C4-2B (cell line): ENCODE results near the gene TREML4.

ENCODE experiments used
- H3K27ac ChIP-seq: fragments of 450-650 bp; 2 replicates; pipeline ENCODE4 v1.5.1; 2017
- ZFX ChIP-seq: fragments of 450-650 bp; IDR thresholded peaks from 2 replicates; pipeline ENCODE4 v1.6.1; 2017
- TF ChIP-seq, protein P1 (sequence below): fragments of 450-650 bp; conservative IDR thresholded peaks from 2 replicates; pipeline ENCODE4 v1.5.1; 2017; ENCODE audit warnings: mild to moderate bottlenecking

TREML4 gene

DNA sequence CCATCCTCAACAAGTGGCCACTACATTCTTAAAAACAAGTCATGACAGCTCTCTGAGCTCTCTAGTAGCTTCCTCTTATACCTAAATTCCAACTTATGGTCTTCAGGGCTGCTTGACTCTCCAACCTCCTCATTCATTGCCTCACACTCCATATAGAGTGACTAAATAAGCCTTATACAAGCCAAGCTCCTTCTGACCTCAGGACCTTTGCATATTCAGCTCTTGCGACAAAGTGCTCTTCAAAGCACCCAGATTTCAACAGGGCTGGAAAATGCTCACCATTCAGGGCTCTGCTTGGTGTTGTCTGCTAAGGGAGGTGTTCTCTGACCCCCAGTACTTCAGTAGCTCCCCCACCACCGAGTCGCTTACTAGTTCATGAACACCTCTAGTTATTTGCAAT, 30.9 kb upstream of the TREML4 start:
- TF ChIP-seq ZFX, result no peak
- TF ChIP-seq, protein P1, sequence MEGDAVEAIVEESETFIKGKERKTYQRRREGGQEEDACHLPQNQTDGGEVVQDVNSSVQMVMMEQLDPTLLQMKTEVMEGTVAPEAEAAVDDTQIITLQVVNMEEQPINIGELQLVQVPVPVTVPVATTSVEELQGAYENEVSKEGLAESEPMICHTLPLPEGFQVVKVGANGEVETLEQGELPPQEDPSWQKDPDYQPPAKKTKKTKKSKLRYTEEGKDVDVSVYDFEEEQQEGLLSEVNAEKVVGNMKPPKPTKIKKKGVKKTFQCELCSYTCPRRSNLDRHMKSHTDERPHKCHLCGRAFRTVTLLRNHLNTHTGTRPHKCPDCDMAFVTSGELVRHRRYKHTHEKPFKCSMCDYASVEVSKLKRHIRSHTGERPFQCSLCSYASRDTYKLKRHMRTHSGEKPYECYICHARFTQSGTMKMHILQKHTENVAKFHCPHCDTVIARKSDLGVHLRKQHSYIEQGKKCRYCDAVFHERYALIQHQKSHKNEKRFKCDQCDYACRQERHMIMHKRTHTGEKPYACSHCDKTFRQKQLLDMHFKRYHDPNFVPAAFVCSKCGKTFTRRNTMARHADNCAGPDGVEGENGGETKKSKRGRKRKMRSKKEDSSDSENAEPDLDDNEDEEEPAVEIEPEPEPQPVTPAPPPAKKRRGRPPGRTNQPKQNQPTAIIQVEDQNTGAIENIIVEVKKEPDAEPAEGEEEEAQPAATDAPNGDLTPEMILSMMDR, result no peak
- H3K27ac ChIP-seq, result no peak overlapping the region

DNA sequence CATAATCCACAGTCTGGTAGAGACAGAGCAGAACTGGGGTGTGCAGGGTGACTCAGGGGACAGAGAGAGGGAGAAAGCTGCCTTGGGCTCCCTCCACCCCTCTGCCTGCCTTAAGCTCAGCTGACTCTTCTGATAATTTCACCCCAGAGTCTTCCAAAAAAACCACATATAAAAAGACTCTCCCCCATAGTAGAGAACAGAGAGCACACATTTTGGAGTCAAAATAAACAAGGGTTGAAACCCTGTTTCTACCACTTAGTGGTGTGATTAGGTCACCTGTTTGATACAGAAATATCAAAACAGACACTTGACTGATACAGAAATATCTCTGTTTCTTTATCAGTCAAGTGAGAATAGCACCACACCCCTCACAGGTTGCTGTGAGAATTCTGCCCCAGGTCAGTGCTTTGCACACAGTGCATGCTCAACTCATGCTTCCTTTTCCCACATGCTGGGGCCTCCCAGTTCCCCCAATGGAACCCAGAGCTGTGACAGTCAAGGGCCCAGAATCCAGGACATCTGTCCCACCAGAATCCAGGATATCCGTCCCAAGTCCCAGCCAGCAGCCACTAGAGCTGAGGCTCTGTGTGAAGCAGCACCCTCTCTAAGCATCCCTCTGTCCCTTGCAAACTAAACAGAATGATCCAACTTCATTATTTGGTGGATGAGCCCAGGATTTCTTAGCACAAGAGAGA, 28.4 kb upstream of the TREML4 start:
- H3K27ac ChIP-seq, result no peak overlapping the region
- TF ChIP-seq ZFX, result no peak
- TF ChIP-seq, protein P1, result no peak

DNA sequence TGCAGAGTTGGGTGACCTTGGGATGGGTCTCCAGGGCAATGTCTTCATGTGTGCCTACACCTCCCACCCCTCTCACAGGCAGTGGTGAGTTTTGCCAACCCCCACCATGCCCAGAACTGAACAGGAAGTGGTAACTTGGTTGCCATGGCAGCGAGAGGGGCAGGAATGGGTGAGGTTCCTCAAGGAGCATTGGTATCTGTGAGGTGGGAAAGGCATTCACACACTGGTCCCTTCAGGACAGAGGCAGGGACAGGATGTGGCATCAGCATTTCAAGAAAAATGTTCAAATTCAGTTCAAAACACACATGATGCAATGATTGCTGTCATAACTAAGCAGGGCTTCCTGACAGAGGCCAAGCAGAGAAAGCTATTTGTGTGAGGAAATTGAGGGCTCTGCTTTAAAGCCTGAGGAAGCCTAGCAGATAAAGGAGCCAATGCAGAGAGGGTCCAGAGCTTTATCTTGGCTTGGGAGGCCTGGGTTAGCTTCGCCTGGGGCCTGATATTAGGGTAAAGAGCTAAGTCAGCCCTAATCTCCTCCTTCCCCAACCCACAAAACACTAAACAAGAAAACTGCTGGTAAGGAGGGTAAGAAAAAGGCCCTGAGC, 27.8 kb upstream of the TREML4 start:
- no peak for TF ChIP-seq ZFX
- TF ChIP-seq, protein P1, result no peak
- H3K27ac ChIP-seq, result no peak overlapping the region

DNA sequence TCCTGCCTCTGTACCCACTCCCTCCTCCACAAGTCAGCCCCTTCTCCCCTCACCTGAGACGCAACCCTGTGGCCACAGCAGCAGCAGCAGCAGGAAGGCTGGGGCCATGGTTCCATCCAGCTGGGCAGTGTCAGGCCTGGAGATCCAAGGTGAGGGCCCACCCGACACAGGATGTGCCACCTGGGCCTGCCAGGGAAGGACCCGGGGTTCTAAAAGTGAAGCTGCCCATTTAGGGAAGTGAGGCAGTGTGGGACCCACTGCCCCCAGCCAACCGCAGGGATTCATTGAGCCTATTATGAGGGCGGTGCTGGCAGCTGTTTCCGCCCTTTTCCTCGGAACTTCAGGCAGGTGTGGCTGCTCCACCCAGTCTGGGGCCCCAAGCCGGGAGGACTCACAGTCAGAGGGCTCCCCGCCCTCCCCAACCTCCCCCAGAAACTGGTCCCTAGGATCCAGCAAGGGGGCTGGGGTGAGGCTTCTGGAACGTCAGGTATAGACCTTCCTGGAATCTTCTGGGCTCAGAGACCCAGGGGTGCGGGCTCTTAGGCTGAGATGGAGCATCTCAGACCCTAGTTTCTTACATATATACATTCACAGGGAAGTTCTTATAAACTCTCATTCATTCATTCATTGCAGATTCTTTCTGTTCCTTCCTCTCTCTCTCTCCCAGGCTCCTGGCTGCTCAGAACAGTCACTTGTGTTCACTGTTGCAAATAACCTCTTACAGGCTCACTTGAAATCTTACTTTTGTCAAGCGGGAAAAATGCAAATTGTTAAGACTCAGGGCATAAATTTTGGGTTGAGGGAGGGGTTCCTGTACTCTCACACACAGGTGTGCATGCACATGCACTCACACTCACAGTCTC, 27.0 kb upstream of the TREML4 start, which contains the start of gene TREML2:
TSS of gene TREML2 (minus strand) at position 249 of the 863 bp plus-strand sequence. CDS start at position 108, 141 bp downstream.
- TF ChIP-seq ZFX, result no peak
- TF ChIP-seq, protein P1, result no peak
- no peak within 1 kb of the TSS for H3K27ac ChIP-seq

DNA sequence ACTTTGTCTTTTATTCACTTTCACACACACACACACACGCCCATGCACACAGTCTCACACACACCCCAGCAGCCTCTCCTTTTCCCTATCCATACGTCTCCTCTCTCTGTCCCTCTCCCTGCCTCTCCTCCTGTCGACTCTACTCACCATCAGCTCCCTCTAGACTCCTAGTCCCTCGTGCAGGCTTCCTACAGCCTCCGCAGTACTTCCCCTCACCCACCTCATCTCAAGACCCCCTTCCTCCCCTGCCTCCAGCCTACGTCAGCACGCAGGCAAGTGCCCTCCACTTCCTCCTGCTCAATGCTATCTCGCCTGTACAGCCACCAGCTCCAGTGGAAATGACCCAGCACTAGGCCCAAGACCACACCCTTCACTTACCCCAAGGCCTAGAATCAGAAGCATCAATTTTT, 26.4 kb upstream of the TREML4 start:
- no peak for TF ChIP-seq ZFX
- TF ChIP-seq, protein P1, result no peak
- H3K27ac ChIP-seq, result no peak overlapping the region

DNA sequence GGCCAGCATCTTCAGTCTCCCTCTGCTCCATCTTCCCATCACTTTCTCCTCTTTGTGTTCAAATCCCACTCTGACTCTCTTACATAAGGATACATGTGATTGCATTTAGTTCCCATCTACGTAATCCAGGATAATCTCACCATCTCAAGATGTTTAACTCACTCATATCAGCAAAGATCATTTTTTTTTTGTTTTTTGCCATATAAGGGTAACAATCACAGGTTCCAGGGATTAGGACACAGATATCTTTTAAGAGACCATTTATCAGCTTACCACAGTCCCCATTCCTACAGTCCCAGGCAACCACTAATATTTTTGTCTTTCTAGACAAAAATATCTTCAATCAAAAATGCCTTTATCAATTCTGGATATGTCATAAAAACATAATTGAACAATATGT, 24.0 kb upstream of the TREML4 start:
- no peak overlapping the region for H3K27ac ChIP-seq
- TF ChIP-seq, protein P1, result no peak
- TF ChIP-seq ZFX, result no peak
